ENCODE data around the gene AGBL5.
"Not testable (repeated sequence)": the region's sequence is repeated elsewhere in the genome, so short reads cannot be mapped to it uniquely, and the experiment has no call there.

Gene AGBL5

GRCh38 chr2:27074738-27075565, 23.5 kb downstream of the AGBL5 start:
- H3K27ac ChIP-seq (ENCODE audit: low read length): no peak overlapping the region
- H3K4me1 ChIP-seq (ENCODE audit: control insufficient read depth, low read depth, low read length): no peaks in the 10 kb centered on the region
- H3K9ac ChIP-seq (ENCODE audit: low read length): no peak overlapping the region
- H3K27me3 ChIP-seq (ENCODE audit: control insufficient read depth, insufficient read depth, low read length): no peaks in the 10 kb centered on the region
- no peaks in the 10 kb centered on the region for H3K36me3 ChIP-seq (ENCODE audit: control insufficient read depth, low read depth, low read length)
- no peak overlapping the region for H3K4me3 ChIP-seq (ENCODE audit: low read length)
- no peaks in the 10 kb centered on the region for H3K9me3 ChIP-seq (ENCODE audit: control insufficient read depth, low read depth, low read length)

DNA sequence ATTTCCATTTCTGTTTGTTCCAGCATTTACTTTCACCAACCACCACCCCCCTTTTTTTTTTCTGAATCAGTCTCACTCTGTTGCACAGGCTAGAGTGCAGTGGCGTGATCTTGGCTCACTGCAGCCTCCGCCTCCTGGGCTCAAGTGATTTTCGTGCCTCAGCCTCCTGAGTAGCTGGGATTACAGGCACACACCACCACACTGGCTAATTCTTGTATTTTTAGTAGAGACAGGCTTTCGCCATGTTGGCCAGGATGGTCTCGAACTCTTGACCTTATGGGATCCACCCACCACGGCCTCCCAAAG, 24.1 kb downstream of the AGBL5 start:
- H3K4me1 ChIP-seq (ENCODE audit: control insufficient read depth, low read depth, low read length); H3K9me3 ChIP-seq (ENCODE audit: control insufficient read depth, low read depth, low read length); H3K36me3 ChIP-seq (ENCODE audit: control insufficient read depth, low read depth, low read length); H3K4me3 ChIP-seq (ENCODE audit: low read length); H3K9ac ChIP-seq (ENCODE audit: low read length); H3K27ac ChIP-seq (ENCODE audit: low read length); H3K27me3 ChIP-seq (ENCODE audit: control insufficient read depth, insufficient read depth, low read length): not testable (repeated sequence)

- Histone ChIP-seq H3K36me3 (ENCODE audit: control insufficient read depth, low read depth, low read length) (no peaks in the 10 kb centered on the region), H3K27me3 (ENCODE audit: control insufficient read depth, insufficient read depth, low read length) (no peaks in the 10 kb centered on the region), H3K4me1 (ENCODE audit: control insufficient read depth, low read depth, low read length) (no peaks in the 10 kb centered on the region), H3K4me3 (ENCODE audit: low read length) (no peak overlapping the region), H3K9me3 (ENCODE audit: control insufficient read depth, low read depth, low read length) (no peaks in the 10 kb centered on the region), H3K9ac (ENCODE audit: low read length) (no peak overlapping the region), H3K27ac (ENCODE audit: low read length) (no peak overlapping the region)
Observed at GRCh38 chr2:27076323-27076722, 24.9 kb downstream of the AGBL5 start.

DNA sequence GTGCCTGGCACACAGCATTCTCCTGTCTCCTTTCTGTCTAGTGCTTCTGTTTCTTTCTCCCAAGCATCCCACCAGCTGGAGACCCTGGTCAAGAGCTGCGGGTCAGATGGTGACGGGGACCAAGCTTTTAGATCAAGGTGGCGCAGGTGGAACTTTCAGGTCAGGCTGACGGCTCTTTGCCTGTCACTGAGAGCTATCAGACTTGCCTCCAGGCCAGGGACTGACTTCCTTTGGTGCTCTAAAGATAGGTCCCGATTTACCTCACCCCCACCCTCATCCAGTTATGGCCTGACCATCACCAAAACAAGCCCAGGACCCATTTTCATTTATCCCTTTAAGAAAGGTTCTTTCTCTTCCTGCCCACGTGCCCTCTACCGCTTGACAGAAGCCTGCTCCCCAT, 25.8 kb downstream of the AGBL5 start:
- H3K4me3 ChIP-seq (ENCODE audit: low read length): no peak overlapping the region
- no peak overlapping the region for H3K9ac ChIP-seq (ENCODE audit: low read length)
- no peaks in the 10 kb centered on the region for H3K4me1 ChIP-seq (ENCODE audit: control insufficient read depth, low read depth, low read length)
- no peaks in the 10 kb centered on the region for H3K9me3 ChIP-seq (ENCODE audit: control insufficient read depth, low read depth, low read length)
- H3K36me3 ChIP-seq (ENCODE audit: control insufficient read depth, low read depth, low read length): no peaks in the 10 kb centered on the region
- H3K27ac ChIP-seq (ENCODE audit: low read length): no peak overlapping the region
- no peaks in the 10 kb centered on the region for H3K27me3 ChIP-seq (ENCODE audit: control insufficient read depth, insufficient read depth, low read length)

GRCh38 chr2:27078267-27079194, 27.1 kb downstream of the AGBL5 start, which contains the start of gene EMILIN1:
EMILIN1 (plus strand) TSS chr2:27078615; CDS start chr2:27079066, 451 bp downstream.
- Histone ChIP-seq H3K27ac (ENCODE audit: low read length) (no peak within 1 kb of the TSS), H3K4me1 (ENCODE audit: control insufficient read depth, low read depth, low read length) (no peaks in the 10 kb centered on the region), H3K36me3 (ENCODE audit: control insufficient read depth, low read depth, low read length) (no peaks in the 10 kb centered on the region), H3K9ac (ENCODE audit: low read length) (no peak within 1 kb of the TSS), H3K27me3 (ENCODE audit: control insufficient read depth, insufficient read depth, low read length) (no peaks in the 10 kb centered on the region), H3K4me3 (ENCODE audit: low read length) (no peak within 1 kb of the TSS), H3K9me3 (ENCODE audit: control insufficient read depth, low read depth, low read length) (no peaks in the 10 kb centered on the region)

DNA sequence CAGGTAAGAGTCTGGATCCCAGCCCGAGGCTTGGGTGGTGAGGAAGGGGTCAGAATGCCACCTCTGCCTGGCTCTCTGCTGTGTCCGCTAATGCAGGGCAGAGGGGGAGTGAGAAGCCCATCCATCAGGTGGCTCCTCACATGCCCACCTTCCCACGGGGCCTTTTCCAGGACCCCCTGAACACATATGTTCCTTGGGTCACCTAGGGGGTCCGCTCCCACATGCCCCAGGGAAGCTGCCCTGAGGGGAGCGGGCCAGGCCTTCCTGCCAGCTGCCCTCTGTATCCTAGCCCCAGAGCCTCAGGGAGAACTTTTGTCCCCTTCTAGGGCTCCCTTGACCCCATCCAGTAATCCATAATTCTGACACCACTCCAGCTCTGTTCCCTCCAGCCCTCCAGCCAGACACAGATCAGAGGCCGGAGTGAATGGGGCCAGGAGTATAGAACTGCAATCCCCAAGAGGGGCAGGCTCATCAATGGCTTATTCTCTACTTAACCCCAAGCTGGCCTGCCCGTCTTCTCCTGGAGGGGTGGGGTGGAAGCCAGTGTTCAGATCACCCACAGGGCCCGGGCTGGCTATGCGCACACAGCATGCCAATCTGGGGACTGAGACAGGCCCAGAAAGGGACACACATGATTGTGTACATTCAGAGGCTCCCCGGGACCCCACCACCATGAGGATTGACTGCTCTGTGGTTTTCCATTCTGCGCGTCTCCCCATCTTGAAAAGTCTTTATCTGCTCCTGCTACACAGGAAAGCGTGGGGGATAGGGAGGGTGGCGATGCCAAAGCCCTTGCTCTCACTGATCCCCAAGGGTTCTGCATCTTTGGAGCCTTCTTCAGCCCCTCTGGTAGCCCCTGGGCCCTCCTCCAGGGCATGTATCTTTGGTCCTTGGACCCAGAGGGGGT, 28.0 kb downstream of the AGBL5 start:
- Histone ChIP-seq H3K27ac (ENCODE audit: low read length) (no peak overlapping the region), H3K9ac (ENCODE audit: low read length) (no peak overlapping the region), H3K4me1 (ENCODE audit: control insufficient read depth, low read depth, low read length) (no peaks in the 10 kb centered on the region)

GRCh38 chr2:27080140-27080469, 28.6 kb downstream of the AGBL5 start:
- no peak overlapping the region for H3K4me3 ChIP-seq (ENCODE audit: low read length)
- no peaks in the 10 kb centered on the region for H3K36me3 ChIP-seq (ENCODE audit: control insufficient read depth, low read depth, low read length)
- H3K4me1 ChIP-seq (ENCODE audit: control insufficient read depth, low read depth, low read length): no peaks in the 10 kb centered on the region
- no peak overlapping the region for H3K9ac ChIP-seq (ENCODE audit: low read length)
- H3K9me3 ChIP-seq (ENCODE audit: control insufficient read depth, low read depth, low read length): no peaks in the 10 kb centered on the region
- peaks cover 6% of the 10 kb centered on the region for H3K27me3 ChIP-seq (ENCODE audit: control insufficient read depth, insufficient read depth, low read length)
- no peak overlapping the region for H3K27ac ChIP-seq (ENCODE audit: low read length)

More for the DNA sequence above, 28.0 kb downstream of the AGBL5 start:
- Histone ChIP-seq H3K4me3 (ENCODE audit: low read length) (no peak overlapping the region), H3K27me3 (ENCODE audit: control insufficient read depth, insufficient read depth, low read length) (no peaks in the 10 kb centered on the region), H3K9me3 (ENCODE audit: control insufficient read depth, low read depth, low read length) (no peaks in the 10 kb centered on the region), H3K36me3 (ENCODE audit: control insufficient read depth, low read depth, low read length) (no peaks in the 10 kb centered on the region)

- H3K9me3 ChIP-seq (ENCODE audit: control insufficient read depth, low read depth, low read length): no peaks in the 10 kb centered on the region
- no peak overlapping the region for H3K27ac ChIP-seq (ENCODE audit: low read length)
- no peaks in the 10 kb centered on the region for H3K4me1 ChIP-seq (ENCODE audit: control insufficient read depth, low read depth, low read length)
- no peaks in the 10 kb centered on the region for H3K36me3 ChIP-seq (ENCODE audit: control insufficient read depth, low read depth, low read length)
- H3K4me3 ChIP-seq (ENCODE audit: low read length): no peak overlapping the region
- peaks cover 11% of the 10 kb centered on the region for H3K27me3 ChIP-seq (ENCODE audit: control insufficient read depth, insufficient read depth, low read length)
- no peak overlapping the region for H3K9ac ChIP-seq (ENCODE audit: low read length)
Observed at GRCh38 chr2:27080603-27080936, 29.1 kb downstream of the AGBL5 start.

GRCh38 chr2:27081984-27082772, 30.7 kb downstream of the AGBL5 start:
- Histone ChIP-seq H3K9ac (ENCODE audit: low read length) (no peak overlapping the region), H3K4me1 (ENCODE audit: control insufficient read depth, low read depth, low read length) (no peaks in the 10 kb centered on the region), H3K9me3 (ENCODE audit: control insufficient read depth, low read depth, low read length) (no peaks in the 10 kb centered on the region), H3K4me3 (ENCODE audit: low read length) (no peak overlapping the region), H3K27me3 (ENCODE audit: control insufficient read depth, insufficient read depth, low read length) (peaks cover 14% of the 10 kb centered on the region), H3K27ac (ENCODE audit: low read length) (no peak overlapping the region), H3K36me3 (ENCODE audit: control insufficient read depth, low read depth, low read length) (no peaks in the 10 kb centered on the region)

GRCh38 chr2:27082773-27083409, 31.4 kb downstream of the AGBL5 start:
- Histone ChIP-seq H3K4me3 (ENCODE audit: low read length) (no peak overlapping the region), H3K9ac (ENCODE audit: low read length) (no peak overlapping the region), H3K27ac (ENCODE audit: low read length) (no peak overlapping the region), H3K4me1 (ENCODE audit: control insufficient read depth, low read depth, low read length) (peaks cover 6% of the 10 kb centered on the region), H3K36me3 (ENCODE audit: control insufficient read depth, low read depth, low read length) (no peaks in the 10 kb centered on the region), H3K9me3 (ENCODE audit: control insufficient read depth, low read depth, low read length) (no peaks in the 10 kb centered on the region), H3K27me3 (ENCODE audit: control insufficient read depth, insufficient read depth, low read length) (peaks cover 21% of the 10 kb centered on the region)

All from iPS-18a (cell line).